Right atrium auricular region (tissue), 2 donors: ENCODE data around the gene JAK3. TPM values are rescaled to one million over a fixed set of nuclear protein-coding genes. Genes with fewer than 3 reads are reported as not detected.

Experiments
- DNase-seq: peaks from one replicate; pipeline ENCODE4 v3.0.0-alpha.2; 2019; ENCODE audit warnings: low spot score
- H3K27ac ChIP-seq, 2 donors: fragments of 200-600 bp; sonication (generic); 1 replicate in 1 of 2; 2 replicates in 1 of 2; pipeline ENCODE4 v1.5.1; 2016 to 2019
- H3K27me3 ChIP-seq, 2 donors: fragments of 200-600 bp; sonication (generic); one replicate each; pipeline versions ENCODE4 v1.5.1 to v1.6.0; 2017 to 2019
- H3K36me3 ChIP-seq: fragments of 200-600 bp; sonication (generic); one replicate; pipeline ENCODE4 v1.5.1; 2016
- H3K4me1 ChIP-seq, 2 donors: fragments of 200-600 bp; sonication (generic); one replicate each; pipeline versions ENCODE4 v1.5.1 to v1.6.0; 2017 to 2019
- H3K4me3 ChIP-seq, 2 donors: fragments of 200-600 bp; sonication (generic); 1 replicate in 1 of 2; 2 replicates in 1 of 2; pipeline ENCODE4 v1.5.1; 2017 to 2019; ENCODE audit warnings: mild to moderate bottlenecking in 1 of 2, moderate library complexity in 1 of 2
- H3K9me3 ChIP-seq, 2 donors: fragments of 200-600 bp; sonication (generic); one replicate each; pipeline ENCODE4 v1.5.1; 2019
- total RNA-seq, 2 donors: library from RNA; depleted of rRNA; stranded (reverse); fragments of >200 nt; gene quantifications; one replicate each; pipeline ENCODE4 v1.1.0, GENCODE V29; 2016
- TF ChIP-seq, protein P1 (sequence below), 2 donors: fragments of 200-600 bp; sonication (generic); IDR thresholded peaks; one replicate each; pipeline ENCODE4 v1.5.1; 2019; ENCODE audit warnings: antibody characterized with exemption in 2 of 2

Gene JAK3
- total RNA-seq, 2 donors from 2014 or later: 0.93 to 4.0 TPM

DNA sequence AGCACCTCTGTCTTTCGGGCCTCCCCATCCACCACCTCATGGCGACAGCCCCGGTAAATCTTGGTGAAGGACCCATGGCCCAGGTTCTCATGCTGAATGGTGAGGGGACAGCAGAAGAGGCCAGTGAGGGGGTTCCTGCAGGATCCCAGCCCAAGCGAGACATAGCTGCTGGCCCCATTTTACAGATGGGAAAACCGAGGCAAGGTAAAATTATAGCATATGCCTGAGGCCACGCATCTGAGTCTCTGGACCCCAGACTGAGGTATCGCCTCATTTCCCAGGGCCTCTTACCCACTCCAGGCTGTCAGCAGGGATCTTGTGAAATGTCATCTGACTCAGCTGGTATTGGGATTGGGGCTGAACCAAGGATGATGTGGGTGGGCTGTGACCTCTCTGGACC is 9.8 kb downstream of the JAK3 start:
- H3K27ac ChIP-seq: no peak overlapping the region
- DNase-seq: no peak
- no peaks in the 10 kb centered on the region for H3K9me3 ChIP-seq
- no peaks in the 10 kb centered on the region for H3K36me3 ChIP-seq
- no peak overlapping the region for H3K4me3 ChIP-seq
- H3K4me1 ChIP-seq: peaks cover 0 to 16% of the 10 kb centered on the region in 2 donors
- H3K27me3 ChIP-seq: no peaks in the 10 kb centered on the region
- TF ChIP-seq, protein P1, sequence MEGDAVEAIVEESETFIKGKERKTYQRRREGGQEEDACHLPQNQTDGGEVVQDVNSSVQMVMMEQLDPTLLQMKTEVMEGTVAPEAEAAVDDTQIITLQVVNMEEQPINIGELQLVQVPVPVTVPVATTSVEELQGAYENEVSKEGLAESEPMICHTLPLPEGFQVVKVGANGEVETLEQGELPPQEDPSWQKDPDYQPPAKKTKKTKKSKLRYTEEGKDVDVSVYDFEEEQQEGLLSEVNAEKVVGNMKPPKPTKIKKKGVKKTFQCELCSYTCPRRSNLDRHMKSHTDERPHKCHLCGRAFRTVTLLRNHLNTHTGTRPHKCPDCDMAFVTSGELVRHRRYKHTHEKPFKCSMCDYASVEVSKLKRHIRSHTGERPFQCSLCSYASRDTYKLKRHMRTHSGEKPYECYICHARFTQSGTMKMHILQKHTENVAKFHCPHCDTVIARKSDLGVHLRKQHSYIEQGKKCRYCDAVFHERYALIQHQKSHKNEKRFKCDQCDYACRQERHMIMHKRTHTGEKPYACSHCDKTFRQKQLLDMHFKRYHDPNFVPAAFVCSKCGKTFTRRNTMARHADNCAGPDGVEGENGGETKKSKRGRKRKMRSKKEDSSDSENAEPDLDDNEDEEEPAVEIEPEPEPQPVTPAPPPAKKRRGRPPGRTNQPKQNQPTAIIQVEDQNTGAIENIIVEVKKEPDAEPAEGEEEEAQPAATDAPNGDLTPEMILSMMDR (IDR thresholded peaks at IDR 0.05): no peak

DNA sequence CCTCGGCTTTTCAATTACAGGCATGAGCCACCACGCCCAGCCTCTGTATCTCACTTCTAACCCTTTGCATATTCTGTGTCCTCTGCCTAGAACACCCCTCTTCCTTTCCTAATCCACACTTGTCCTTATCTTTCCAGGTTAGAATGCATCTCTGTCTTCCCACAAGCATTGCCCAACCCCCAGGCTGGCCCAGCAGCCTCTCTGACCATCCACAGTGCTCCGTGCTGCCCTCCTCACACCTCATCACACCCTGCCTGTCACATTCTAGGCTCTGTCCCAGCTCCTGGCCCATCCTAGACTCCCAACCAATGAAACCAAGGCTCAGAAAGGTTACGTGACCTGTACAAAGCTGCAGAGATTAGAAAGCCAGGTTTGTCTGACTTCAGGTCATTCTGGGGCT is 11.3 kb downstream of the JAK3 start:
- H3K36me3 ChIP-seq: no peaks in the 10 kb centered on the region
- DNase-seq: no peak
- no peak overlapping the region for H3K4me3 ChIP-seq
- TF ChIP-seq, protein P1 (IDR thresholded peaks at IDR 0.05): no peak
- H3K4me1 ChIP-seq: peaks cover 0 to 8% of the 10 kb centered on the region in 2 donors
- H3K27ac ChIP-seq: no peak overlapping the region
- H3K9me3 ChIP-seq: no peaks in the 10 kb centered on the region
- H3K27me3 ChIP-seq: peaks cover 0 to 2% of the 10 kb centered on the region in 2 donors

- TF ChIP-seq, protein P1 (IDR thresholded peaks at IDR 0.05): no peak
- Histone ChIP-seq H3K4me1 (peaks cover 0 to 14% of the 10 kb centered on the region in 2 donors), H3K27ac (no peak overlapping the region), H3K27me3 (peaks cover 0 to 7% of the 10 kb centered on the region in 2 donors), H3K9me3 (no peaks in the 10 kb centered on the region), H3K4me3 (no peak overlapping the region), H3K36me3 (no peaks in the 10 kb centered on the region)
- DNase-seq: no peak
Measured at GRCh38 chr19:17835182-17836006, 12.4 kb downstream of the JAK3 start.

DNA sequence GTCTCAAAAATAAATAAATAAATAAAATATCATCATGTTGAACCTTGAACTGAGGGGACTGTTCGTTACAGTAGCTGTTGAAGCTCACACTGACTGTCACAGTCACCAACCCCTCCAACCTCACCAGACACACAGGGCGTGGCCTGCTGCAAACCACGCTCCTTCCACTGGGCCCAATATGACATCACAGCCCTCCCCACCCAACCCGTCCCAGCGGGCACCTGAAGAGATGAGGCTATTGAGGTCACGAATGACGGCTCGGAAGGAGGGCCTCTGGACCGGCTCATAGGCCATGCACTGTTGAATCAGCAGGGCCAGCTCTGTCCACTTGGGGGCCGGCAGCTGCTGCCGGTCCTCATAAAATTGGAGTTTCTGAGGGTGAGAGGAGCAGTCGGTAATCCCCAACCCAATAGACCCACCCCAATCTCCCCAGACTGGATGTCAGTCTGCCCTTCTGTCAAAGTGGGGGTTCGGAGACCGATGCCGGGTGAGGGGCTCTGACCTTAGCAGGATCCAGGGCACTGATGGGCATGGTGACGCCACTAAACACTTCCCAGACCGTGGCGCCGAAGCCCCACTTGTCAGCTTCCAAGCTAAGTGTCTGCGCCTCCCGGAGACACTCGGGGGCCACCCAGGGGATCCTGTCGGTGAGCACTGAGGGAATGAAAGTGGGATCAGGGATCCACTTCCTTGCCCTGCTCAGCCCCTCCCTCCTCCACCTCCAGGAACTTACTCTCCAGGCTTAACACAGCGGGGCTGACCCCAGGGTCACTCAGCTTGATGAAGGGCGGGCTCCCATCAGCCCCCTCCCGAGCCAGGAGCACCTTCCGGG is 13.2 kb downstream of the JAK3 start:
- Histone ChIP-seq H3K4me3 (no peak overlapping the region), H3K4me1 (peaks cover 0 to 19% of the 10 kb centered on the region in 2 donors), H3K9me3 (no peaks in the 10 kb centered on the region), H3K27me3 (peaks cover 0 to 7% of the 10 kb centered on the region in 2 donors), H3K36me3 (no peaks in the 10 kb centered on the region), H3K27ac (no peak overlapping the region)
- DNase-seq: no peak
- TF ChIP-seq, protein P1 (IDR thresholded peaks at IDR 0.05): no peak

DNA sequence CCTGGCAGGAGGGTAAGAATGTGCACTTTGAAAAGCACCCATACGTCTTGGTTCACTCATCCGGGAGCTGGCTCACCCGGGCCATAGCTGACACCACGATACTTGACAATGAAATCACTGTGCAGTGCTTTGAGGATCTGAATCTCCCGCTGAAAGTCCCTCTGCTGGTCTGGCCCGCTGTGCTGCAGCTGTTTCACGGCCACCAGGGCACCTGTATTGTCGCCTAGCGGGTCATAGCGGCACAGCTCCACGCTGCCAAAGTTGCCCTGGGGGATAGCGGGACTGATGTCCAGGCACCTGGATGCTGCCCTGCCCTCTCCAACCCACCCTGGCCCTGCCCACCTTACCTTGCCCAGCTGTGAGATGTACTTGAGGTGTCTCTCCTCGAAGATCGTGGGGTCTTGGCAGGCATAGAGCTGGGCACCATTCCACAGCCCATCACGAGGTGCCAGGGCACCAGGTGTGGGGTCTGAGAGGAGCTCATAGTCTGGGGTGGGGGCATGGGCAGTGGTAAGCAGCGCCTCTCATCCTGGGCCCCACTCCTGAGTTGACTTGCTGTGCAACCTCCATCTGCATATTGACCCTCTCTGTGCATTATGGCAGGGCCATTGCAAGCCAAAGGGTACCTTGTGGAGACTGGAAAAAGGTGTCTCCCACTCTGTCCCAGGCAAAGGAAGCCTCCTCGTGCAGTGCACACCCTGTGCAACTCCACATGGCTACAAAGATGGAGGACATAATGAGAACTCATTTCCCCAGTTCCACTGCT is 15.2 kb downstream of the JAK3 start:
- Histone ChIP-seq H3K9me3 (no peaks in the 10 kb centered on the region), H3K27ac (no peak overlapping the region), H3K36me3 (no peaks in the 10 kb centered on the region), H3K4me1 (peaks cover 0 to 19% of the 10 kb centered on the region in 2 donors), H3K27me3 (peaks cover 0 to 7% of the 10 kb centered on the region in 2 donors), H3K4me3 (no peak overlapping the region)
- TF ChIP-seq, protein P1 (IDR thresholded peaks at IDR 0.05): no peak
- DNase-seq: no peak
